Measurements from ENCODE around the gene COPZ2. TPM values are rescaled to one million over a fixed set of nuclear protein-coding genes. Genes with fewer than 3 reads are reported as not detected.
"Not testable (repeated sequence)": the region's sequence is repeated elsewhere in the genome, so short reads cannot be mapped to it uniquely, and the experiment has no call there.

Gene COPZ2
- total and polyA plus RNA-seq, 9 donors = 30.1 to 99.2 (median 47.5) TPM

GRCh38 chr17:48038687-48039086 lies 1.1 kb upstream of the COPZ2 start:
- Histone ChIP-seq H3K9me3 (replicated peaks; ENCODE audit: control insufficient read depth, low read depth, low read length) (no peaks in the 10 kb centered on the region), H3K27me3 (ENCODE audit: control insufficient read depth, insufficient read depth, low read length) (peaks cover 6% of the 10 kb centered on the region), H3K4me1 (ENCODE audit: control insufficient read depth, insufficient read depth, low read length) (peaks cover 15% of the 10 kb centered on the region), H3K4me3 (ENCODE audit: low read length) (no peak overlapping the region), H3K36me3 (ENCODE audit: control insufficient read depth, insufficient read depth, low read length) (peaks cover 3% of the 10 kb centered on the region), H3K27ac (ENCODE audit: low read length) (no peak overlapping the region)
- no peak for DNase-seq
- WGBS (ENCODE audit: insufficient coverage) = no CpG with 5 or more reads among the region's 2 CpGs

GRCh38 chr17:48037838-48038323 lies 284 bp upstream of the COPZ2 start:
- H3K36me3 ChIP-seq (ENCODE audit: control insufficient read depth, insufficient read depth, low read length) = peaks cover 11% of the 10 kb centered on the region
- H3K9me3 ChIP-seq (replicated peaks; ENCODE audit: control insufficient read depth, low read depth, low read length) = no peaks in the 10 kb centered on the region
- peak overlapping the region; percentile 2 for H3K4me3 ChIP-seq (ENCODE audit: low read length)
- H3K27ac ChIP-seq (ENCODE audit: low read length) = peak overlapping the region; percentile 0
- peak; percentile 52 for DNase-seq
- H3K4me1 ChIP-seq (ENCODE audit: control insufficient read depth, insufficient read depth, low read length) = peaks cover 15% of the 10 kb centered on the region
- WGBS (ENCODE audit: insufficient coverage) = 8% methylated on average over 15 of the region's 19 CpGs
- peaks cover 6% of the 10 kb centered on the region for H3K27me3 ChIP-seq (ENCODE audit: control insufficient read depth, insufficient read depth, low read length)

- peaks cover 15% of the 10 kb centered on the region for H3K4me1 ChIP-seq (ENCODE audit: control insufficient read depth, insufficient read depth, low read length)
- peaks cover 21% of the 10 kb centered on the region for H3K36me3 ChIP-seq (ENCODE audit: control insufficient read depth, insufficient read depth, low read length)
- H3K27me3 ChIP-seq (ENCODE audit: control insufficient read depth, insufficient read depth, low read length) = peaks cover 6% of the 10 kb centered on the region
- H3K27ac ChIP-seq (ENCODE audit: low read length) = no peak overlapping the region
- peak overlapping the region; percentile 79 for H3K4me3 ChIP-seq (ENCODE audit: low read length)
- no peak for DNase-seq
- WGBS (ENCODE audit: insufficient coverage) = 15% methylated on average over 4 of the region's 6 CpGs
- H3K9me3 ChIP-seq (replicated peaks; ENCODE audit: control insufficient read depth, low read depth, low read length) = no peaks in the 10 kb centered on the region
Observed at GRCh38 chr17:48036693-48037035, 933 bp downstream of the COPZ2 start.

GRCh38 chr17:48034734-48035133 lies 2.9 kb downstream of the COPZ2 start:
- H3K9me3 ChIP-seq (replicated peaks; ENCODE audit: control insufficient read depth, low read depth, low read length); DNase-seq; H3K27me3 ChIP-seq (ENCODE audit: control insufficient read depth, insufficient read depth, low read length); H3K27ac ChIP-seq (ENCODE audit: low read length); H3K4me3 ChIP-seq (ENCODE audit: low read length): not testable (repeated sequence)
- peaks cover 22% of the 10 kb centered on the region for H3K4me1 ChIP-seq (ENCODE audit: control insufficient read depth, insufficient read depth, low read length)
- peaks cover 22% of the 10 kb centered on the region for H3K36me3 ChIP-seq (ENCODE audit: control insufficient read depth, insufficient read depth, low read length)
- WGBS (ENCODE audit: insufficient coverage) = no CpG with 5 or more reads among the region's 12 CpGs

- Histone ChIP-seq H3K27ac (ENCODE audit: low read length) (no peak overlapping the region), H3K4me1 (ENCODE audit: control insufficient read depth, insufficient read depth, low read length) (peaks cover 14% of the 10 kb centered on the region), H3K36me3 (ENCODE audit: control insufficient read depth, insufficient read depth, low read length) (peaks cover 28% of the 10 kb centered on the region), H3K4me3 (ENCODE audit: low read length) (no peak overlapping the region), H3K27me3 (ENCODE audit: control insufficient read depth, insufficient read depth, low read length) (peaks cover 6% of the 10 kb centered on the region), H3K9me3 (replicated peaks; ENCODE audit: control insufficient read depth, low read depth, low read length) (no peaks in the 10 kb centered on the region)
- 91% methylated on average over 3 of the region's 6 CpGs for WGBS (ENCODE audit: insufficient coverage)
- no peak for DNase-seq
Observed at GRCh38 chr17:48031966-48032365, 5.6 kb downstream of the COPZ2 start.

- no peaks in the 10 kb centered on the region for H3K9me3 ChIP-seq (replicated peaks; ENCODE audit: control insufficient read depth, low read depth, low read length)
- H3K27ac ChIP-seq (ENCODE audit: low read length) = peak overlapping the region; percentile 51
- peak; percentile 81 for DNase-seq
- H3K4me3 ChIP-seq (ENCODE audit: low read length) = no peak overlapping the region
- H3K36me3 ChIP-seq (ENCODE audit: control insufficient read depth, insufficient read depth, low read length) = peaks cover 28% of the 10 kb centered on the region
- 24% methylated on average over 4 of the region's 5 CpGs for WGBS (ENCODE audit: insufficient coverage)
- peaks cover 22% of the 10 kb centered on the region for H3K4me1 ChIP-seq (ENCODE audit: control insufficient read depth, insufficient read depth, low read length)
- no peaks in the 10 kb centered on the region for H3K27me3 ChIP-seq (ENCODE audit: control insufficient read depth, insufficient read depth, low read length)
Observed at GRCh38 chr17:48030531-48030930, 7.1 kb downstream of the COPZ2 start.

GRCh38 chr17:48028736-48029135 lies 8.9 kb downstream of the COPZ2 start:
- peaks cover 26% of the 10 kb centered on the region for H3K36me3 ChIP-seq (ENCODE audit: control insufficient read depth, insufficient read depth, low read length)
- DNase-seq = no peak
- H3K27me3 ChIP-seq (ENCODE audit: control insufficient read depth, insufficient read depth, low read length) = peaks cover 11% of the 10 kb centered on the region
- no CpG with 5 or more reads among the region's 1 CpG for WGBS (ENCODE audit: insufficient coverage)
- no peak overlapping the region for H3K4me3 ChIP-seq (ENCODE audit: low read length)
- H3K4me1 ChIP-seq (ENCODE audit: control insufficient read depth, insufficient read depth, low read length) = peaks cover 37% of the 10 kb centered on the region
- H3K27ac ChIP-seq (ENCODE audit: low read length) = no peak overlapping the region
- no peaks in the 10 kb centered on the region for H3K9me3 ChIP-seq (replicated peaks; ENCODE audit: control insufficient read depth, low read depth, low read length)

GRCh38 chr17:48027322-48027981 lies 10.1 kb downstream of the COPZ2 start:
- Histone ChIP-seq H3K27ac (ENCODE audit: low read length) (peak overlapping the region; percentile 81), H3K4me1 (ENCODE audit: control insufficient read depth, insufficient read depth, low read length) (peaks cover 44% of the 10 kb centered on the region)

GRCh38 chr17:48026502-48027321 lies 10.9 kb downstream of the COPZ2 start:
- peak overlapping the region; percentile 91 for H3K27ac ChIP-seq (ENCODE audit: low read length)
- DNase-seq = peak; percentile 96

More at GRCh38 chr17:48027322-48027981, 10.1 kb downstream of the COPZ2 start:
- Histone ChIP-seq H3K4me3 (ENCODE audit: low read length) (no peak overlapping the region), H3K36me3 (ENCODE audit: control insufficient read depth, insufficient read depth, low read length) (peaks cover 15% of the 10 kb centered on the region), H3K27me3 (ENCODE audit: control insufficient read depth, insufficient read depth, low read length) (peaks cover 22% of the 10 kb centered on the region), H3K9me3 (replicated peaks; ENCODE audit: control insufficient read depth, low read depth, low read length) (no peaks in the 10 kb centered on the region)
- DNase-seq = no peak
- WGBS (ENCODE audit: insufficient coverage) = 76% methylated on average over 9 of the region's 12 CpGs

GRCh38 chr17:48025904-48026501 lies 11.6 kb downstream of the COPZ2 start:
- WGBS (ENCODE audit: insufficient coverage) = 32% methylated on average over 7 of the region's 8 CpGs
- Histone ChIP-seq H3K27ac (ENCODE audit: low read length) (peak overlapping the region; percentile 91), H3K4me3 (ENCODE audit: low read length) (no peak overlapping the region), H3K4me1 (ENCODE audit: control insufficient read depth, insufficient read depth, low read length) (peaks cover 44% of the 10 kb centered on the region), H3K36me3 (ENCODE audit: control insufficient read depth, insufficient read depth, low read length) (peaks cover 6% of the 10 kb centered on the region), H3K9me3 (replicated peaks; ENCODE audit: control insufficient read depth, low read depth, low read length) (no peaks in the 10 kb centered on the region), H3K27me3 (ENCODE audit: control insufficient read depth, insufficient read depth, low read length) (peaks cover 27% of the 10 kb centered on the region)
- DNase-seq = no peak

More at GRCh38 chr17:48026502-48027321, 10.9 kb downstream of the COPZ2 start:
- peaks cover 23% of the 10 kb centered on the region for H3K27me3 ChIP-seq (ENCODE audit: control insufficient read depth, insufficient read depth, low read length)
- peaks cover 8% of the 10 kb centered on the region for H3K36me3 ChIP-seq (ENCODE audit: control insufficient read depth, insufficient read depth, low read length)
- WGBS (ENCODE audit: insufficient coverage) = 18% methylated on average over 16 of the region's 18 CpGs
- H3K9me3 ChIP-seq (replicated peaks; ENCODE audit: control insufficient read depth, low read depth, low read length) = no peaks in the 10 kb centered on the region
- H3K4me1 ChIP-seq (ENCODE audit: control insufficient read depth, insufficient read depth, low read length) = peaks cover 44% of the 10 kb centered on the region
- no peak overlapping the region for H3K4me3 ChIP-seq (ENCODE audit: low read length)
